Measurements from ENCODE around the gene LRRC4C. TPM values are rescaled to one million over a fixed set of nuclear protein-coding genes. Genes with fewer than 3 reads are reported as not detected.

LRRC4C gene
- total RNA-seq, 1 experiment from 2014 or later: 0.13 TPM

GRCh38 chr11:40291741-40292140 lies 1167.7 kb downstream of the LRRC4C start:
- no peak overlapping the region for H3K14ac ChIP-seq (ENCODE audit: insufficient read depth, low read length)
- no peak overlapping the region for H3K27ac ChIP-seq (ENCODE audit: insufficient read length, low read depth, low read length)
- no peak for DNase-seq
- no peak overlapping the region for H3K9ac ChIP-seq (ENCODE audit: extremely low read depth, insufficient read length, low read length)
- peaks cover 40 to 41% of the 10 kb centered on the region in 2 experiments for H3K4me1 Mint-ChIP-seq
- H2BK15ac ChIP-seq (ENCODE audit: low read depth, low read length): no peak overlapping the region
- peaks cover 52% of the 10 kb centered on the region for H3K27me3 Mint-ChIP-seq (ENCODE audit: low read depth)
- peaks cover 12% of the 10 kb centered on the region; the same call in 1 of the 2 replicates for H3K27me3 ChIP-seq (ENCODE audit: insufficient read depth, low read length)
- H3K36me3 Mint-ChIP-seq (ENCODE audit: insufficient read depth in 1 of 3, low read depth in 3 of 3): no peaks in the 10 kb centered on the region
- no peak overlapping the region for H4K91ac ChIP-seq (ENCODE audit: insufficient read length, low read depth, low read length)
- no peak overlapping the region for H3K23ac ChIP-seq (ENCODE audit: insufficient read length, low read depth, low read length)
- no peaks in the 10 kb centered on the region for H3K9me3 ChIP-seq (ENCODE audit: control insufficient read depth, low read depth, low read length)
- no peaks in the 10 kb centered on the region for H3K79me1 ChIP-seq (ENCODE audit: insufficient read depth, low read depth, low read length, poor library complexity, severe bottlenecking)
- peak overlapping the region; percentile 90 to 92; a peak in 4 of 5 replicates for H3K4me3 Mint-ChIP-seq
- no peak overlapping the region for H2BK20ac ChIP-seq (ENCODE audit: low read depth, low read length, poor library complexity, severe bottlenecking)
- WGBS (ENCODE audit: extremely low coverage, insufficient read length, low lambda C conversion rate): no CpG with 5 or more reads among the region's 7 CpGs
- no peak overlapping the region for H2BK120ac ChIP-seq (ENCODE audit: low read depth, low read length, poor library complexity, severe bottlenecking)
- no peak overlapping the region for H3K4me2 ChIP-seq (ENCODE audit: insufficient read depth, insufficient read length, low read length)
- H3K18ac ChIP-seq (ENCODE audit: insufficient read length, low read depth, low read length): no peak overlapping the region
- no peaks in the 10 kb centered on the region for H3K4me1 ChIP-seq (ENCODE audit: insufficient read depth, low read length)
- peaks cover 11% of the 10 kb centered on the region for H3K23me2 ChIP-seq (ENCODE audit: insufficient read length, low read depth, low read length, poor library complexity, severe bottlenecking)
- no peaks in the 10 kb centered on the region for H3K79me2 ChIP-seq (ENCODE audit: insufficient read depth, low read length)
- no peak overlapping the region for H4K8ac ChIP-seq (replicated peaks; ENCODE audit: insufficient read length, low read depth, low read length)
- H3T11ph ChIP-seq (ENCODE audit: low read length): no peak overlapping the region
- no peak overlapping the region for H2BK12ac ChIP-seq (ENCODE audit: insufficient read length, low read depth, low read length)
- H3K4ac ChIP-seq (ENCODE audit: low read depth, low read length): no peak overlapping the region
- no peak overlapping the region for H4K5ac ChIP-seq (ENCODE audit: insufficient read length, low read depth, low read length)
- no peak overlapping the region for H2AFZ ChIP-seq (ENCODE audit: low read length)
- H2AK5ac ChIP-seq (ENCODE audit: insufficient read length, low read length): no peak overlapping the region
- TF ChIP-seq, protein P1, sequence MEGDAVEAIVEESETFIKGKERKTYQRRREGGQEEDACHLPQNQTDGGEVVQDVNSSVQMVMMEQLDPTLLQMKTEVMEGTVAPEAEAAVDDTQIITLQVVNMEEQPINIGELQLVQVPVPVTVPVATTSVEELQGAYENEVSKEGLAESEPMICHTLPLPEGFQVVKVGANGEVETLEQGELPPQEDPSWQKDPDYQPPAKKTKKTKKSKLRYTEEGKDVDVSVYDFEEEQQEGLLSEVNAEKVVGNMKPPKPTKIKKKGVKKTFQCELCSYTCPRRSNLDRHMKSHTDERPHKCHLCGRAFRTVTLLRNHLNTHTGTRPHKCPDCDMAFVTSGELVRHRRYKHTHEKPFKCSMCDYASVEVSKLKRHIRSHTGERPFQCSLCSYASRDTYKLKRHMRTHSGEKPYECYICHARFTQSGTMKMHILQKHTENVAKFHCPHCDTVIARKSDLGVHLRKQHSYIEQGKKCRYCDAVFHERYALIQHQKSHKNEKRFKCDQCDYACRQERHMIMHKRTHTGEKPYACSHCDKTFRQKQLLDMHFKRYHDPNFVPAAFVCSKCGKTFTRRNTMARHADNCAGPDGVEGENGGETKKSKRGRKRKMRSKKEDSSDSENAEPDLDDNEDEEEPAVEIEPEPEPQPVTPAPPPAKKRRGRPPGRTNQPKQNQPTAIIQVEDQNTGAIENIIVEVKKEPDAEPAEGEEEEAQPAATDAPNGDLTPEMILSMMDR (conservative IDR thresholded peaks at IDR 0.05): no peak
- H2BK5ac ChIP-seq (ENCODE audit: insufficient read length, low read length): no peak overlapping the region
- H3K9me3 Mint-ChIP-seq: no peaks in the 10 kb centered on the region; a peak in 1 of 5 replicates
- no peak overlapping the region for H3K27ac Mint-ChIP-seq
- H4K20me1 ChIP-seq (ENCODE audit: control insufficient read depth, insufficient read depth, insufficient read length): no peaks in the 10 kb centered on the region
- no peak overlapping the region for H3K56ac ChIP-seq (ENCODE audit: insufficient read length, low read depth, low read length)

All from H9 (cell line).